Stimulated activated CD4-positive, alpha-beta T cell treated with anti-CD3 and anti-CD28 coated beads, Interleukin-12 subunit alpha, Interleukin-12 subunit beta, amount 100 ng/mL, for 24 hours (primary cell): ENCODE data around the gene KAZN.

Experiments
- DNase-seq, 2 experiments: peaks; one replicate each; pipeline ENCODE4 v3.0.0-alpha.2; 2020; ENCODE audit warnings: low read depth in 2 of 2

Gene KAZN

GRCh38 chr1:14913482-14914177 lies 315.1 kb downstream of the KAZN start:
- DNase-seq = no peak

GRCh38 chr1:14914351-14914988 lies 316.0 kb downstream of the KAZN start:
- DNase-seq = no peak

- DNase-seq = peak; percentile 5 to 28
Observed at GRCh38 chr1:14915356-14916054, 317.0 kb downstream of the KAZN start.

GRCh38 chr1:14919289-14919688 lies 320.8 kb downstream of the KAZN start:
- DNase-seq = no peak

- DNase-seq = no peak
Observed at GRCh38 chr1:14919751-14920150, 321.3 kb downstream of the KAZN start.

- no peak for DNase-seq
Observed at GRCh38 chr1:14921057-14921456, 322.6 kb downstream of the KAZN start.

GRCh38 chr1:14922942-14923726 lies 324.6 kb downstream of the KAZN start:
- DNase-seq = no peak

- DNase-seq = peak in 1 of 2 experiments; percentile 12
Observed at GRCh38 chr1:14923727-14924452, 325.4 kb downstream of the KAZN start.

- peak in 1 of 2 experiments; percentile 10 for DNase-seq
Observed at GRCh38 chr1:14924455-14925331, 326.2 kb downstream of the KAZN start.

- no peak for DNase-seq
Observed at GRCh38 chr1:14925336-14926136, 327.1 kb downstream of the KAZN start.

- no peak for DNase-seq
Observed at GRCh38 chr1:14926229-14926628, 327.7 kb downstream of the KAZN start.

- no peak for DNase-seq
Observed at GRCh38 chr1:14926818-14927575, 328.5 kb downstream of the KAZN start.

- DNase-seq = no peak
Observed at GRCh38 chr1:14928412-14928811, 329.9 kb downstream of the KAZN start.

GRCh38 chr1:14928886-14929546 lies 330.5 kb downstream of the KAZN start:
- DNase-seq = no peak

- DNase-seq = no peak
Observed at GRCh38 chr1:14929547-14930246, 331.2 kb downstream of the KAZN start.

GRCh38 chr1:14930247-14930965 lies 331.9 kb downstream of the KAZN start:
- DNase-seq = no peak

- DNase-seq = no peak
Observed at GRCh38 chr1:14932034-14932638, 333.7 kb downstream of the KAZN start.
